Parathyroid adenoma (tissue), 2 donors: ENCODE measurements around the gene FAM47E.

Experiments
- H2AFZ ChIP-seq: fragments of 300-600 bp; sonication (generic); one replicate; pipeline ENCODE4 v1.7.0; 2017; ENCODE audit warnings: antibody characterized with exemption, mild to moderate bottlenecking
- H3K27ac ChIP-seq: fragments of 300-600 bp; sonication (generic); one replicate; pipeline ENCODE4 v1.7.0; 2017
- H3K27me3 ChIP-seq: fragments of 300-600 bp; sonication (generic); one replicate; pipeline ENCODE4 v1.7.0; 2017; ENCODE audit warnings: low read length; ENCODE audit not compliant: control insufficient read depth, insufficient read depth
- H3K36me3 ChIP-seq: fragments of 300-600 bp; sonication (generic); one replicate; pipeline ENCODE4 v1.7.0; 2017; ENCODE audit warnings: low read length; ENCODE audit not compliant: control insufficient read depth, insufficient read depth
- H3K4me1 ChIP-seq: fragments of 300-600 bp; sonication (generic); one replicate; pipeline ENCODE4 v1.7.0; 2017; ENCODE audit warnings: control low read depth
- H3K4me2 ChIP-seq: fragments of 300-600 bp; sonication (generic); one replicate; pipeline ENCODE4 v1.7.0; 2017; ENCODE audit warnings: low read length
- H3K4me3 ChIP-seq: fragments of 300-600 bp; sonication (generic); one replicate; pipeline ENCODE4 v1.7.0; 2017; ENCODE audit warnings: low read depth, low read length
- H3K79me2 ChIP-seq: fragments of 300-600 bp; sonication (generic); one replicate; pipeline ENCODE4 v1.7.0; 2017; ENCODE audit warnings: control low read depth
- H3K9ac ChIP-seq: fragments of 300-600 bp; sonication (generic); one replicate; pipeline ENCODE4 v1.7.0; 2017; ENCODE audit warnings: mild to moderate bottlenecking
- H3K9me3 ChIP-seq: fragments of 300-600 bp; sonication (generic); one replicate; pipeline ENCODE4 v1.7.0; 2017; ENCODE audit warnings: low read length; ENCODE audit not compliant: control insufficient read depth
- TF ChIP-seq, protein P1 (sequence below): fragments of 300-600 bp; sonication (generic); IDR thresholded peaks from one replicate; pipeline ENCODE4 v1.7.0; 2017; ENCODE audit warnings: antibody characterized with exemption, mild to moderate bottlenecking
- donor health status: primary hyperparathyroidism.

The FAM47E gene

GRCh38 chr4:76233529-76233928, 18.0 kb upstream of the FAM47E start:
- Histone ChIP-seq H2AFZ (no peak overlapping the region), H3K4me1 (no peaks in the 10 kb centered on the region), H3K36me3 (no peaks in the 10 kb centered on the region), H3K9me3 (no peaks in the 10 kb centered on the region), H3K27ac (no peak overlapping the region), H3K9ac (no peak overlapping the region), H3K79me2 (no peaks in the 10 kb centered on the region), H3K4me2 (no peak overlapping the region), H3K27me3 (no peaks in the 10 kb centered on the region), H3K4me3 (no peak overlapping the region)
- TF ChIP-seq, protein P1, sequence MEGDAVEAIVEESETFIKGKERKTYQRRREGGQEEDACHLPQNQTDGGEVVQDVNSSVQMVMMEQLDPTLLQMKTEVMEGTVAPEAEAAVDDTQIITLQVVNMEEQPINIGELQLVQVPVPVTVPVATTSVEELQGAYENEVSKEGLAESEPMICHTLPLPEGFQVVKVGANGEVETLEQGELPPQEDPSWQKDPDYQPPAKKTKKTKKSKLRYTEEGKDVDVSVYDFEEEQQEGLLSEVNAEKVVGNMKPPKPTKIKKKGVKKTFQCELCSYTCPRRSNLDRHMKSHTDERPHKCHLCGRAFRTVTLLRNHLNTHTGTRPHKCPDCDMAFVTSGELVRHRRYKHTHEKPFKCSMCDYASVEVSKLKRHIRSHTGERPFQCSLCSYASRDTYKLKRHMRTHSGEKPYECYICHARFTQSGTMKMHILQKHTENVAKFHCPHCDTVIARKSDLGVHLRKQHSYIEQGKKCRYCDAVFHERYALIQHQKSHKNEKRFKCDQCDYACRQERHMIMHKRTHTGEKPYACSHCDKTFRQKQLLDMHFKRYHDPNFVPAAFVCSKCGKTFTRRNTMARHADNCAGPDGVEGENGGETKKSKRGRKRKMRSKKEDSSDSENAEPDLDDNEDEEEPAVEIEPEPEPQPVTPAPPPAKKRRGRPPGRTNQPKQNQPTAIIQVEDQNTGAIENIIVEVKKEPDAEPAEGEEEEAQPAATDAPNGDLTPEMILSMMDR = no peak

DNA sequence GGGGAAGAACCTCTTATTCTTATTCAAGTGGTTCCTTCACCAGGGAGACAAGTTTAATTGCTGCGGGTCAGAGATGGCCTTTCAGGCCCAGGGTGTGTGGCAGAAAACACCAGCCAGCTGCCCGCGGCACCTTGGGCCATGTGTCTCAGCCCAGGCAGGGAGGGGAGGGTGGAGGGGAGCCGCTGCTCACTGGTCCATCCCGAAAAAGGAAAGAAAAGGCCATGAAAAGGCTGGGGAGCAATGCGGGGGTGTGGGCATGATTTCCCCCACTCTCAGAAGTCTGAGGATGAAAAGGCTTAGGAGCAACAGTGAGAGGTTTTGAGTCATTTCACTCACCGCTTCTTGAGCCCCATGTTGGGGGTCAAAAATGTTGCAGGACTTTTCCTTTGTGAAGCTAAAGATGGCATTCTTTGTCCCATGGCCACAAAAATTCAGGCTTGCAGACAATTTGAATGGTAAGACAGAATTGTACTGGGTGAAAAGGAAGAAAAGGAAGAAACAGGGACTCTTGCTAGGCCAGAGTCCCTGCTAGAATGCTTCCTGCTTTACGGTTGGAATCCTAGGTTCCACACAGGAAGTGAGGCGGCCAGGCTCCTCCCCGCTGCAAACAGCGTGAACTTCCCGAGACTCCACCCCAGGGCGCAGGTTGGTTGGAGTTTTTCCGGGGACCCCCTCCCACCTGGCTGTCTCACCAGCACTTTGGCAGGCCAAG, 17.4 kb upstream of the FAM47E start:
- Histone ChIP-seq H3K9me3 (no peaks in the 10 kb centered on the region), H3K4me3 (no peak overlapping the region)

GRCh38 chr4:76234679-76235044, 16.9 kb upstream of the FAM47E start:
- TF ChIP-seq, protein P1 = no peak
- Histone ChIP-seq H3K27me3 (no peaks in the 10 kb centered on the region), H3K79me2 (no peaks in the 10 kb centered on the region), H3K4me2 (no peak overlapping the region), H3K9ac (no peak overlapping the region), H3K27ac (no peak overlapping the region), H2AFZ (no peak overlapping the region), H3K4me3 (no peak overlapping the region), H3K9me3 (no peaks in the 10 kb centered on the region), H3K36me3 (no peaks in the 10 kb centered on the region), H3K4me1 (no peaks in the 10 kb centered on the region)

More for the DNA sequence above, 17.4 kb upstream of the FAM47E start:
- TF ChIP-seq, protein P1 = no peak
- H3K9ac ChIP-seq = no peak overlapping the region
- H3K4me2 ChIP-seq = no peak overlapping the region
- no peak overlapping the region for H2AFZ ChIP-seq
- no peak overlapping the region for H3K27ac ChIP-seq
- no peaks in the 10 kb centered on the region for H3K4me1 ChIP-seq
- no peaks in the 10 kb centered on the region for H3K79me2 ChIP-seq
- H3K27me3 ChIP-seq = no peaks in the 10 kb centered on the region
- no peaks in the 10 kb centered on the region for H3K36me3 ChIP-seq

DNA sequence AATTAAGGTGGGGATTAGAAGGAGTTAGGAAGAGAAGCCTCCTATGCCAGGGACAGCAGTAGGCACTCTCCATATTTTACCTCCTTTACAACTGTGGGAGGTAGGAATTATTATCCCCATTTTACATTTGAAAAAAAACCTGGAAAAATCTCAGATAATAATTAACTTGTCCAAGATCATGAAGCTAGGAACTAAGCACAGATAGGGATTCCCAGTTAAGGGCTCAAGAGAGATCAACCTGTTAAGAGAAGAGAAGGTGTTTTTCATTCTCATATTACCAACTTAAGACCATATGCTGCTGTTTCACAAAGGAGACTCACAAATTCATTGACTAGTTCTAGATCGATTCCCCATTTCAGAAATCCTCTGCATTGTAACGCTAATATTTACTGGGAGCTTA, 16.1 kb upstream of the FAM47E start:
- no peaks in the 10 kb centered on the region for H3K27me3 ChIP-seq
- H3K79me2 ChIP-seq = no peaks in the 10 kb centered on the region
- H3K36me3 ChIP-seq = no peaks in the 10 kb centered on the region
- H3K4me2 ChIP-seq = peak overlapping the region; percentile 47
- peak overlapping the region; percentile 17 for H3K4me3 ChIP-seq
- H3K9ac ChIP-seq = no peak overlapping the region
- no peaks in the 10 kb centered on the region for H3K4me1 ChIP-seq
- H3K27ac ChIP-seq = peak overlapping the region; percentile 53
- no peak overlapping the region for H2AFZ ChIP-seq
- H3K9me3 ChIP-seq = no peaks in the 10 kb centered on the region
- TF ChIP-seq, protein P1 = no peak

DNA sequence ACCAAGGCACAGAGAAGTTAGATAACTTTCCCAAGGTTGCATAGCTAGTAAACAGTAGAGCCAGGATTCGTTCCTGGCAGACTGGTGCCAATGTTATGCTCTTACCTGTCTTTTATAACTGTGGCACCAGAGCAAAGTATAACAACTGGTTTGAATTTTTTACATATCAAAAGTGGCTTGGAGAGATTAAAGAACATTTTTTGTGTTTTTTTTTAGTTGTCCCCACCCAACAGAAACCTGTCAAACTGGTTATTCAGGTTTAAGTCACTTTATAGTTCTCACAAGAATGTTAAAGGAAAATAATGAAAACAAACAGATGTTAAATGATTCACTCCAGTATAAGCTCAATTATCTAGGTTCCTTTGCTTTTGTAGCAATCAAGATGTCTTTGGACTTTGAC, 15.6 kb upstream of the FAM47E start:
- no peak overlapping the region for H2AFZ ChIP-seq
- TF ChIP-seq, protein P1 = no peak
- no peak overlapping the region for H3K9ac ChIP-seq
- no peaks in the 10 kb centered on the region for H3K27me3 ChIP-seq
- no peaks in the 10 kb centered on the region for H3K36me3 ChIP-seq
- H3K27ac ChIP-seq = peak overlapping the region; percentile 53
- no peaks in the 10 kb centered on the region for H3K9me3 ChIP-seq
- peak overlapping the region; percentile 47 for H3K4me2 ChIP-seq
- no peaks in the 10 kb centered on the region for H3K4me1 ChIP-seq
- peak overlapping the region; percentile 17 for H3K4me3 ChIP-seq
- H3K79me2 ChIP-seq = no peaks in the 10 kb centered on the region
